HuH-7.5 (cell line): ENCODE data around the gene ABCB1.
"Not testable (repeated sequence)": the region's sequence is repeated elsewhere in the genome, so short reads cannot be mapped to it uniquely, and the experiment has no call there.

Source experiments
- DNase-seq: peaks from one replicate; pipeline ENCODE4 v3.0.0; 2011; ENCODE audit warnings: low spot score

The ABCB1 gene

DNA sequence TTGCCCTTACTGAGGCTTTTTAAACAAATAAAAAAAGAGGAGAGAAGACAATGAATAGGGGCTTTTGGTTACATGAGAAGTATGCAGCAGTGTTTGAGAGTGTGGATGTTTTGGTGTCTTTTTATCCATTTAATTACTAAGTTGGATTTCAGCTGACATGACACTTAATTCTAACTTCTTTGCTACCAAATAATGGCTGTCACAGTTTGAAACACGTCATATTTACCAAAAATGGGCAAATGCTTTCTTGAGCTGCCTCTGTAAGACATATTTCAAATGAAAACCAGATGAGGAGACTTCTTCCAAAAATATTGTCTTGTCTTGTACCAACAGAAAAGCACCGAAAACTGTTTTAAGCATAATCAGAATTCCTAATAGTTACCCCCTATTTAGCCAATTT is 129.2 kb downstream of the ABCB1 start:
- no peak for DNase-seq

GRCh38 chr7:87469204-87469603 is 131.5 kb downstream of the ABCB1 start:
- DNase-seq, result not testable (repeated sequence)

DNA sequence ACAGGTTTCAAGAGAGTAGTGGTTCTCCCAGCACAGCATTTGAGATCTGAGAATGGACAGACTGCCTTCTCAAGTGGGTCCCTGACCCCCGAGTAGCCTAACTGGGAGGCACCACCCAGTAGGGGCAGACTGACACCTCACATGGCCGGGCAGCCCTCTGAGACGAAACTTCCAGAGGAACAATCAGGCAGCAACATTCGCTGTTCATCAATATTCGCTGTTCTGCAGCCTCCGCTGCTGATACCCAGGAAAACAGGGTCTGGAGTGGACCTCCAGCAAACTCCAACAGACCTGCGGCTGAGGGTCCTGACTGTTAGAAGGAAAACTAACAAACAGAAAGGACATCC is 135.2 kb downstream of the ABCB1 start:
- not testable (repeated sequence) for DNase-seq

- not testable (repeated sequence) for DNase-seq
Observed at GRCh38 chr7:87464830-87465533, 135.7 kb downstream of the ABCB1 start.

DNA sequence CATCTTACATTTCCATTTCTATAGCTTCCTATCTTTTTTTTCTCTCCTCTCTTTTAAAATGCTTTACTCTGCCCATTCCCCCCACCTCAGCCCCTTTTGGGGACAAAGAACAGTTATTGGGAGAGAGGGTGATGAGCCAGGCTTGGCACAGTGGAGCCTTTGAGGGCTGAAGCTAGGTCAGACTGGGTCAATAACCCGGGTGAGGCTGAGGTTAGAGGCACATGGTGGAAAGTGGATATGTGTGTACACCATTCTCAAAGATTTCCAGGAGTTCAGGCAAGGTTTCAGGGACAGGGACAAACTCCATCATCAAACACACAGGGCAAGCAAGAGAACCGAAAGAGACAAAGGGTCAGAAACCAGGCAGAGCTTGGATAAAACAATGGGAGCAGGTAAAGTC is 136.7 kb downstream of the ABCB1 start:
- DNase-seq, result peak; percentile 35

- DNase-seq, result not testable (repeated sequence)
Observed at GRCh38 chr7:87460444-87460843, 140.2 kb downstream of the ABCB1 start.

DNA sequence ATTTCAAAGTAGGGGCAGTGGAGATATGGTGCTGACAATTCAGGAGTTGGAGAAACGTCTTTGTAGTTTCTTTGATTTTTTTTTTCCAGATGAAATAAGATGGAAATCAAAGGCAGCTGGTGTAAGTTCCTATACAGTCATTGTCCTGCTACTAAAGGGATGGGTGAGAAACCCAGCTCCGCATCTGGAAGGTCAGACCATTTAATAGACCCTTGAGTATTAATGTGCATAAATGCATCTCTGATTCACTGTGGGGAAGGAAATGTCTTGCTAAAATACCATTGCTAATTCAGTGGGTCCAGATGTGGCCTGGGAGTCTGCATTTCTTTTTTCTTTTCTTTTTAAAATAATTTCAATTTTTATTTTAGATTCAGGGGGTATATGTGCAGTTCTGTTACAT is 140.7 kb downstream of the ABCB1 start:
- DNase-seq, result no peak

DNA sequence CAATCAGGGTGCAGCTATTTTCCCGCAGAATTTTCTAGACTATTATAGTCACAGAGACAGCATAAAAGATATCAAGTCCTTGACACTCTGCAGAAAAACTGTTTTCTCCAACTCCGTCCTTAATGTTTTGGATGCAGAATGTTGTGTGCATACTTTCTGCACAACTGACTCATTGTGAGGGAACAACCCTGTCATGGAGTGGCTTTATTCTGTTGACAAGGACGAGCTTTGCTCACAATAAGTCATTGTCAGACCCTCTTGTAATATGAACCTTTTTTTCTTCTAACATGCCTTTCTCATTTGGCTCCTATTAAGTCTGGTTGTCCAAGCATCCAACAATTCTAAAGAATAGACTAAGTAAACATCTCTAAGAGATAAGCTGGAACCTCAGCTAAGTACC is 142.5 kb downstream of the ABCB1 start:
- no peak for DNase-seq

- no peak for DNase-seq
Observed at GRCh38 chr7:87456247-87456646, 144.4 kb downstream of the ABCB1 start.
